ENCODE data around the gene GBGT1.
A peak's percentile ranks its signal among the peaks of the same experiment; 100 is the strongest.
"Not testable (repeated sequence)": the region's sequence is repeated elsewhere in the genome, so short reads cannot be mapped to it uniquely, and the experiment has no call there.

The GBGT1 gene

DNA sequence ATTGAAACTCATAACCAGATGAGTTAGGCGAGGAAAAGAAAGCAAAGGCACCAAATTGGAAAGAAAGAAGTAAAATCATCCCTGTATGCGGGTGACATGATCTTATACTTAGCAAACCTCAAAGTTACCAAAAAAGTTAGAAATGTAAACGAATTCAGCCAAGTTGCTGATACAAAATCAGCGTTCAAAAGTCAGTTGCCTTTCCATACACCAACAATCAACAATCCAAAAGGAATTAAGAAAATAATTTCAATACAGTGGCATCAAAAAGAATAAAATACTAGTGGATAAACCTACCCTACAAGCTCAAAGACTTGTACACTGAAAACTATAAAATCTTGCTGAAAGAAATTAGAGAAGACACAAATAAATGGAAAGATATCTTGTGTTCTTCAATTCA is 30.9 kb upstream of the GBGT1 start:
- DNase-seq, result no peak

GRCh38 chr9:133191989-133192388 is 28.3 kb upstream of the GBGT1 start:
- no peak for DNase-seq

GRCh38 chr9:133189826-133190225 is 26.1 kb upstream of the GBGT1 start:
- no peak for DNase-seq

GRCh38 chr9:133188843-133189180 is 25.1 kb upstream of the GBGT1 start:
- DNase-seq, result no peak

GRCh38 chr9:133188006-133188842 is 24.5 kb upstream of the GBGT1 start:
- peak; percentile 74 for DNase-seq

DNA sequence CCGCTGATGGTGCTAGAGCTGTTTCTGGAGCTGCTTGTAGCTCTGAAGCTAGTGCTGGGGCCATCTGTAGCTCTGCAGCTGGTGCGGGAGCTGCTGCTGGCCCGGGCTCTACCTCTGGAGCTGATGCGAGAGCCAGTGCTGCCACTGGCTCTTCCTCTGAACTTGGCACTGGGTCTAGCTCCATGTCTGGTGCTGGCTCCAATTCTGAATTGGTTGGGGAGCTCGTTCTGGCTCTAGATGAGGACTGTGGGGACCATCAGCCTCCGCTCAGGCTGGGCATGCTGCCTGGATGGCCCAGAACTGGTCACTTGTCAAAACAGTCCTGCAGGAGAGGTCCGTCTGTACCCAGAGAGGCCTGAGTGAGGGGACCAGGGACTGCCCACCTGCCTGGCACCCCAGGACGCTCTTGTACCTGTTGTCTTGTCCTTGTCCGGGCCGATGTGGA is 23.9 kb upstream of the GBGT1 start:
- DNase-seq, result no peak

GRCh38 chr9:133186736-133187135 is 23.0 kb upstream of the GBGT1 start:
- no peak for DNase-seq

GRCh38 chr9:133184971-133185370 is 21.3 kb upstream of the GBGT1 start:
- peak; percentile 88 for DNase-seq

DNA sequence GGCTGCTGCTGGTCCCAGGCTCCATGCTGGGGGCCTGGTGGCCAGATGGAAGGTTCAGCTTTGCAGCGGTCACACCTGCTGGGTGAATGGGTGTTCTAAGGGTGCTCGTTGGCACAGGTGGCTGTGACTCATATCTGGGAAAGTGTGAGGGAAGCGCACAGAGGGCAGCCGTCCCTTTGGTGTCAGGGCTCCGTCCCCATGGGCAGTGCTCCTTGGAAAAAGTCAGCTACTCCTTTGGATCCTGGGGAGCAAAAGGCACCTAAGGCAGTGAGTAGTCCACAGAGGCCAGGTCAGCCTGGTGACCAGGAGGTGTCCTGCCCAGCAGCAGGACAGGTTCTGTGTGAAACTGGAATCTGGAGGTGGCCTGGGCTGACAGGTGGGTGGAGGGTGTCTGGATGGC is 18.4 kb upstream of the GBGT1 start:
- no peak for DNase-seq

- no peak for DNase-seq
Measured at GRCh38 chr9:133181561-133181960, 17.8 kb upstream of the GBGT1 start.

GRCh38 chr9:133180953-133181352 is 17.2 kb upstream of the GBGT1 start:
- DNase-seq, result no peak

DNA sequence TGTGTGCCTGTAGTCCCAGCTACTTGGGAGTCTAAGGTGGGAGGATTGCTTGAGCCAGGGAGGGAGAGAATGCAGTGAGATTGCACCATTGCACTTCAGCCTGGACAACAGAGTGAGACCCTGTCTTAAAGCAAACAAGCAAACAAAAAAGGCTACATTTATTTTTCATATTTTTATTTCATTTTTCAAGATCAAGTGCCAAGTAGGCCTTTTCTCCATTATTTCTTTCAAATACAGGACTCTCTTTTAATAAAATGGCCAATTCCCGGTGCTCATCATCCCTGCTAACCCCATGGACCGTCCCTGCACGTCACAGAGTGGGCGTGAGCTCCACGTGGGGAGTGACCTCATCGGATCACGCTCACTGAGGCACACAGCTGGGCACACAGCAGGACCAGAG is 9.3 kb upstream of the GBGT1 start:
- DNase-seq, result no peak

GRCh38 chr9:133171161-133171961 is 7.6 kb upstream of the GBGT1 start:
- no peak for DNase-seq

DNA sequence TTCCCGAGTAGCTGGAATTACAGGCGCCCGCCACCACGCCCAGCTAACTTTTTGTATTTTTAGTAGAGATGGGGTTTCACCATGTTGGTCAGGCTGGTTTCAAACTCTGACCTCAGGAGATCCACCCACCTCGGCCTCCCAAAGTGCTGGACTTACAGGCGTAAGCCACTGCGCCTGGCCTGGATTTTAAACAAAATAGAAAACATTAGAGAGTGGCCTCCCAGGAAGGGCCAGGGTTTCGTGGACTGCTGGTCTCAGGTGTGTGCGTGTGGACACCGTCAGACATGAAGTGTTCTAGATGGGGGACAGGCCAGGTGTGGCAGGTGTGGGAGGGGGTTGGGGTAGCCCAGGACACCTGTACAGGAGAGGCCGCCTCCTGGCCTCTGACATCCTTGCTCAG is 7.0 kb upstream of the GBGT1 start:
- DNase-seq, result no peak

DNA sequence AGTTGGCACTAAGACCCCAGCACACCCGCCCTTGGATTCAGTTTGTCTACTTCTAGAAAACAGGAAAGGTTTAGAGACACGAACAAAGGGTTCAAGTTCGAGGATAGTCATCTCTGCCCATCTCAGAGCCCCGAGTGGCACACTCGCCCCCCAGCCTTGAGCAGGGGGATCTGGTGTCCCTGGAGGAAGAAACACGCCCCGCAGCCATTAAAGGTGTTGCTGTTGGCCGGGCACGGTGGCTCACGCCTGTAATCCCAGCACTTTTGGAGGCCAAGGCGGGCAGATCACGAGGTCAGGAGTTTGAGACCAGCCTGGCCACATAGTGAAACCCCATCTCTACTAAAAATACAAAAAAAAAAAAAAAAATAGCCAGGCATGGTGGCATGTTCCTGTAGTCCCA is 6.0 kb upstream of the GBGT1 start:
- not testable (repeated sequence) for DNase-seq

- DNase-seq, result no peak
Measured at GRCh38 chr9:133169102-133169501, 5.4 kb upstream of the GBGT1 start.

DNA sequence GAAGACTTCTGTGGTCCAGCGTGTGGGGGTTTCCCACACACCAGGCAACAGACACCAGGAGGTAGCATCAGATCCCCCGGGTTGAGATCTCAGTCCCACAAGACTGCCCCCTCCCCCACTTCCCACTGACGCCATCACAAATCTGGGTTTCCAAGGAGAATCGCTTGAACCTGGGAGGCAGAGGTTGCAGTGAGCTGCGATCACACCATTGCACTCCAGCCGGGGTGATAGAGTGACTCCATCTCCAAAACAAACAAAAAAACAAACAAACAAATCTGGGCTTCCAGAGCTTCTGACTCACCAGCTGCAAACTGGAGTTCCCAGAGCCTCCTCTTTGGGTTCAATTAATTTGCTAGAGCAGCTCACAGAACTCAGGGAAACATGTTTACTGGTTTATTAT is 4.7 kb upstream of the GBGT1 start:
- DNase-seq, result no peak

GRCh38 chr9:133167769-133168168 is 4.1 kb upstream of the GBGT1 start:
- no peak for DNase-seq

GRCh38 chr9:133167096-133167730 is 3.5 kb upstream of the GBGT1 start:
- DNase-seq, result no peak

DNA sequence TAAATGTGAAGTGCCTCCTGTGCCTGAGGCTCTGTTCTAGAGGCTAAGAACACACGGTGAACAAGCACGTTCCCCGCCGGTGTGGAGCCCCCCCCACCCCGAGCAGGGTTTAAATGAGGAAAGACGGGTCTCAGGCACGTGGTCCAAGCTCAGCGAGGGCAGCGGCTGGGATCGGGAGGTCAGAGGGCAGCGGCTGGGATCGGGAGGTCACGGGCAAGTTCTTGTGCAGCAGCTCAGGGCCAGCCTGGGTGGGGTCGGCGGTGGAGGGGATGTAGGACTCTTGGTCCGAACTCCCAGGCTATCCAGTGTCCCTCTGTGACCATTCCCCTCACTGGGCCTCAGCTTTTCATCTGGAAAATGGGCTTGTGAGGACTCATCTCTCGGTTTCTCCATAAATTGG is 2.7 kb upstream of the GBGT1 start:
- DNase-seq, result no peak

DNA sequence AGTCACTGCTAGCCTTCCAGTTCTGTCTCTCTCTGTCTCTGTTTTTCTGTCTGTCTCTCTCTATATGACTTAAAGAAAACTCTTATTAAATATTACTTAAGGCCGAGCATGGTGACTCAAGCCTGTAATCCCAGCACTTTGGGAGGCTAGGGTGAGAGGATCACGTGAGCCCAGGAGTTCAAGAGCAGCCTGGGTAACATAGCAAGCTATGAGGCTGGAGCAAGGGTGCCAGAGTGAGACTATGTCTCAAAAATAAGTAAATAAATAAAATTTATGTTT is 1.7 kb upstream of the GBGT1 start:
- no peak for DNase-seq

DNA sequence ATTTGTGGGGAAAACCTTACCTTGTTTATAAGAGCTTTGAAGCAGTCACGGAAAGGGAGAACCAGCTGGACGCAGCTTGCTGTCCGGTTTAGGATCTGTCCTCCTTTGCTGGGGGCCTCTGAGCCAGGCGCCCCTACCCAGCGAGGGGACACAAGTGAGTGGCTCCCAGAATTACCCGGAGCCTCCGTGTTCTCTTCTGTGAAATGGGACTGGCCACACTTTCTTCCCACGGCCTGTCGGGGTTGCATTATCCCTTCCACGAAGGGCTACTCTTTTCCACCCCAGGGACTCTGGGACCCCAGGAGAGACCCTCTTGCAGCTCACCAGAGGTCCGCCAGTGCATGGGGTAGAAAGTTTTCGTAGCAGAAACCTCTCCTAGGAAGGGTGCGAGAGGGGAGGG is 477 bp upstream of the GBGT1 start:
- no peak for DNase-seq

DNA sequence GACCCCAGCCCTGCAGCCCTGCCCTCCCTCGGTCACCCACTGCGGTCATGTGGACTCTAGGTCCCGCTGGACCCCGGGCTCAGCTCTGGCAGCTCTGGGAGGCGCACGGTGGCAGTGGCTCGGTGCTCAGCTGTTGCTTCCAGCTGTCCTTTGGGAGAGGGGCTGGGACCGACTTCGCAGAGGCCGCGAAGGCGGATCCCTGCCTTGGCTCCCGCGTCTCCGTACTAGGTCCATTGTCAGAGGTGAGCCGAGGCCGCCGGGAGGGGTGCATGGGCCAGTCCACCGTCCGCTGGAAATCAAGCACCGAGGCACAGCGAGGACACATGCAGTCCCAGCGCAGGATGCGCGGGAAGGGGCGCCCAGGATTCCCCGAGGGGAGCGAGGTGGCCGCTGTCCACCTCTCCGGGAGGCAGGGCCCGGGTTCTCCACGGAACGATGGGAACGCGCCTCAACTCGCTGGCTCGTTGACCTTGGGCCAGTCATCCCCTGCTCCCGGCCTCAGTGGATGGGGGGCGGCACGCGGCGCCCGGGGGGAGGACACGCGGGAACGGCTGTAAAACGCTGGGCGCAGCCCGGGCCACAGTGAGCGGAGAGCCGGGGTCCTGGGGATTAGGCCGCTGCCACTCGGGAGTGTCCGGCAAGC is 732 bp downstream of the GBGT1 start:
- DNase-seq, result no peak

- no peak for DNase-seq
Measured at GRCh38 chr9:133161547-133161950, 2.2 kb downstream of the GBGT1 start.
